Kidney glomerular epithelial cell (primary cell): ENCODE measurements around the gene TPRA1.

Experiments used
- DNase-seq: peaks from one replicate; lab custom pipeline; 2025; lab: John Stamatoyannopoulos, UW

The TPRA1 gene

GRCh38 chr3:127590593-127591465 lies at the start of gene TPRA1:
Gene TPRA1 (minus strand): TSS chr3:127590733. CDS start chr3:127580146, 10,587 bp downstream.
- DNase-seq = peak; percentile 98

GRCh38 chr3:127640042-127640355 lies 49.5 kb upstream of the TPRA1 start:
- no peak for DNase-seq

- DNase-seq = peak; percentile 41
These were observed 48.9 kb upstream of the TPRA1 start for GRCh38 chr3:127639173-127640041.

- DNase-seq = no peak
These were observed 47.4 kb upstream of the TPRA1 start for GRCh38 chr3:127637971-127638370.

GRCh38 chr3:127637546-127637945 lies 47.0 kb upstream of the TPRA1 start:
- DNase-seq = no peak

GRCh38 chr3:127634653-127635052 lies 44.1 kb upstream of the TPRA1 start:
- DNase-seq = no peak

- DNase-seq = no peak
These were observed 41.7 kb upstream of the TPRA1 start for GRCh38 chr3:127632035-127632820.

- DNase-seq = no peak
These were observed 40.5 kb upstream of the TPRA1 start for GRCh38 chr3:127630811-127631714.

- no peak for DNase-seq
These were observed 39.2 kb upstream of the TPRA1 start for GRCh38 chr3:127629467-127630403.

GRCh38 chr3:127628788-127629466 lies 38.4 kb upstream of the TPRA1 start, which contains the start of gene PODXL2:
Gene PODXL2 (plus strand): TSS chr3:127629185. CDS start chr3:127629220, 35 bp downstream.
- DNase-seq = no peak

- DNase-seq = no peak
These were observed 37.9 kb upstream of the TPRA1 start for GRCh38 chr3:127628426-127628787.

- no peak for DNase-seq
These were observed 35.3 kb upstream of the TPRA1 start for GRCh38 chr3:127625821-127626220.

GRCh38 chr3:127624063-127624462 lies 33.5 kb upstream of the TPRA1 start:
- DNase-seq = no peak

- no peak for DNase-seq
These were observed 32.4 kb upstream of the TPRA1 start for GRCh38 chr3:127622772-127623576.

- no peak for DNase-seq
These were observed 31.5 kb upstream of the TPRA1 start for GRCh38 chr3:127622031-127622430.

- DNase-seq = no peak
These were observed 30.3 kb upstream of the TPRA1 start for GRCh38 chr3:127620637-127621375.

GRCh38 chr3:127618891-127619290 lies 28.4 kb upstream of the TPRA1 start:
- no peak for DNase-seq
